Uterus (tissue), 2 donors: ENCODE measurements around the gene FRZB.

Source experiments
- POLR2A ChIP-seq, 2 donors: fragments of 450-650 bp; IDR thresholded peaks; one replicate each; pipeline ENCODE4 v1.6.1; 2016; ENCODE audit warnings: antibody characterized with exemption in 2 of 2, mild to moderate bottlenecking in 1 of 2, moderate library complexity in 1 of 2
- TF ChIP-seq, protein P1 (sequence below), 4 experiments: fragments of 200-600 bp in 2 of 4; fragments of 450-650 bp in 2 of 4; sonication (generic) in 2 of 4; IDR thresholded peaks; one replicate each; pipeline ENCODE4 v1.5.1; 2016 to 2019; ENCODE audit warnings: antibody characterized with exemption in 4 of 4, mild to moderate bottlenecking in 2 of 4, moderate library complexity in 1 of 4

DNA sequence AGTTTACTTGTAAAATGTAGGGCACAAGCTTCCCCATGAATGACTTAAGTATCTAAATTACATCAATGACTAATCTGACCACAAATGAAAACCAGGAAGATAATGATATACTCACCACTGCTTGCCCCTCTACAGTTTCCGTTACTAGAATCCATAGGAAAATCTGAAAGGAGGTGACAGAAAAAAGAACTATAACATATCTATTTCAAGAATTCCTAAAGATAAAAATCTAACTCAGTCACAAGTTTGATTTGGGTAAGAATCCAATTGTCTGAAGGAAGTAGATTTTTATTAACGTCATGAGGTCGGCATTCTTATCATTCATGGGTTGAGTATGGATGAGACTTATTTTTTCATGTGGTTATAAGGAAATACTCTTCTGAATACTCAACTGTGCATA, 7.8 kb downstream of the FRZB start:
- TF ChIP-seq, protein P1, sequence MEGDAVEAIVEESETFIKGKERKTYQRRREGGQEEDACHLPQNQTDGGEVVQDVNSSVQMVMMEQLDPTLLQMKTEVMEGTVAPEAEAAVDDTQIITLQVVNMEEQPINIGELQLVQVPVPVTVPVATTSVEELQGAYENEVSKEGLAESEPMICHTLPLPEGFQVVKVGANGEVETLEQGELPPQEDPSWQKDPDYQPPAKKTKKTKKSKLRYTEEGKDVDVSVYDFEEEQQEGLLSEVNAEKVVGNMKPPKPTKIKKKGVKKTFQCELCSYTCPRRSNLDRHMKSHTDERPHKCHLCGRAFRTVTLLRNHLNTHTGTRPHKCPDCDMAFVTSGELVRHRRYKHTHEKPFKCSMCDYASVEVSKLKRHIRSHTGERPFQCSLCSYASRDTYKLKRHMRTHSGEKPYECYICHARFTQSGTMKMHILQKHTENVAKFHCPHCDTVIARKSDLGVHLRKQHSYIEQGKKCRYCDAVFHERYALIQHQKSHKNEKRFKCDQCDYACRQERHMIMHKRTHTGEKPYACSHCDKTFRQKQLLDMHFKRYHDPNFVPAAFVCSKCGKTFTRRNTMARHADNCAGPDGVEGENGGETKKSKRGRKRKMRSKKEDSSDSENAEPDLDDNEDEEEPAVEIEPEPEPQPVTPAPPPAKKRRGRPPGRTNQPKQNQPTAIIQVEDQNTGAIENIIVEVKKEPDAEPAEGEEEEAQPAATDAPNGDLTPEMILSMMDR (IDR thresholded peaks at IDR 0.05): no peak
- no peak for TF ChIP-seq POLR2A (IDR thresholded peaks at IDR 0.05)
